ENCODE data around the gene CAPN13.

DNA sequence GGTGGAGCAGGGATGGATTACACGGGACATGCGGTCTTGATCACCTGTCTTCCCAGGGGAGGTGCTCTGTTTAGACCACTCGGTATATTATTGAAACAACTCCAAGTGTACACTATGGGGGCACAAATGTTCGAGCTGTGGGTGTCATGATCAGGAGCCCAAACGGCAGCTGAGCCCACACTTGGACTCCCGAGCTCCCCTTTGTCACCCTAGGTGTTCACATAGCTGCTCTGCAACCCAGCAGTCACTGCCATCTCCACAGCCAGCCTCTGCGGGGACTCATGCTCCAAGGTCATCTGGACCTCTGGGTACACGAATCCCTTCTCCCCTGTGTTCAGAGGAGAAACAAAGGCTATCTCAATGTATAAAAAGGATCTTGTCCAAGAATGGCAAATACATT, 46.0 kb downstream of the CAPN13 start:
- TF ChIP-seq, protein P1, sequence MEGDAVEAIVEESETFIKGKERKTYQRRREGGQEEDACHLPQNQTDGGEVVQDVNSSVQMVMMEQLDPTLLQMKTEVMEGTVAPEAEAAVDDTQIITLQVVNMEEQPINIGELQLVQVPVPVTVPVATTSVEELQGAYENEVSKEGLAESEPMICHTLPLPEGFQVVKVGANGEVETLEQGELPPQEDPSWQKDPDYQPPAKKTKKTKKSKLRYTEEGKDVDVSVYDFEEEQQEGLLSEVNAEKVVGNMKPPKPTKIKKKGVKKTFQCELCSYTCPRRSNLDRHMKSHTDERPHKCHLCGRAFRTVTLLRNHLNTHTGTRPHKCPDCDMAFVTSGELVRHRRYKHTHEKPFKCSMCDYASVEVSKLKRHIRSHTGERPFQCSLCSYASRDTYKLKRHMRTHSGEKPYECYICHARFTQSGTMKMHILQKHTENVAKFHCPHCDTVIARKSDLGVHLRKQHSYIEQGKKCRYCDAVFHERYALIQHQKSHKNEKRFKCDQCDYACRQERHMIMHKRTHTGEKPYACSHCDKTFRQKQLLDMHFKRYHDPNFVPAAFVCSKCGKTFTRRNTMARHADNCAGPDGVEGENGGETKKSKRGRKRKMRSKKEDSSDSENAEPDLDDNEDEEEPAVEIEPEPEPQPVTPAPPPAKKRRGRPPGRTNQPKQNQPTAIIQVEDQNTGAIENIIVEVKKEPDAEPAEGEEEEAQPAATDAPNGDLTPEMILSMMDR (IDR thresholded peaks at IDR 0.05; ENCODE audit: low read depth, low read length), result no peak
- no peak for TF ChIP-seq POLR2A (IDR thresholded peaks at IDR 0.05; ENCODE audit: extremely low read depth, insufficient read length)
